Stimulated activated naive CD4-positive, alpha-beta T cell treated with Interleukin-2 at 50 U/mL for 16 hours (primary cell): ENCODE measurements around the gene TRAF7.

ENCODE experiments used
- DNase-seq: peaks from one replicate; lab custom pipeline; 2025; lab: John Stamatoyannopoulos, UW

TRAF7 gene

GRCh38 chr16:2181952-2182351, 26.4 kb downstream of the TRAF7 start:
- no peak for DNase-seq

- no peak for DNase-seq
These were observed 28.1 kb downstream of the TRAF7 start for GRCh38 chr16:2183671-2184070.

GRCh38 chr16:2184346-2184745, 28.8 kb downstream of the TRAF7 start:
- DNase-seq: no peak

GRCh38 chr16:2184962-2185361, 29.4 kb downstream of the TRAF7 start:
- DNase-seq: no peak

- no peak for DNase-seq
These were observed 30.5 kb downstream of the TRAF7 start for GRCh38 chr16:2186064-2186463.

GRCh38 chr16:2186505-2186904, 30.9 kb downstream of the TRAF7 start:
- DNase-seq: no peak

- DNase-seq: no peak
These were observed 31.6 kb downstream of the TRAF7 start for GRCh38 chr16:2187212-2187611.

GRCh38 chr16:2188395-2188794, 32.8 kb downstream of the TRAF7 start:
- no peak for DNase-seq

- no peak for DNase-seq
These were observed 33.8 kb downstream of the TRAF7 start for GRCh38 chr16:2189252-2189893.

GRCh38 chr16:2190002-2190658, 34.5 kb downstream of the TRAF7 start:
- no peak for DNase-seq

GRCh38 chr16:2190659-2191445, 35.3 kb downstream of the TRAF7 start:
- no peak for DNase-seq

- DNase-seq: no peak
These were observed 35.8 kb downstream of the TRAF7 start for GRCh38 chr16:2191446-2191706.

GRCh38 chr16:2194166-2194834, 38.7 kb downstream of the TRAF7 start:
- DNase-seq: no peak

- DNase-seq: peak; percentile 15
These were observed 39.3 kb downstream of the TRAF7 start for GRCh38 chr16:2194852-2195321.

- DNase-seq: no peak
These were observed 40.0 kb downstream of the TRAF7 start for GRCh38 chr16:2195322-2196161.

- no peak for DNase-seq
These were observed 40.8 kb downstream of the TRAF7 start, which contains the start of gene CASKIN1 for GRCh38 chr16:2196162-2196980. TSS of gene CASKIN1 (minus strand) at chr16:2196605. CDS start at chr16:2196432, 173 bp downstream.

GRCh38 chr16:2196981-2197511, 41.5 kb downstream of the TRAF7 start:
- DNase-seq: no peak

- no peak for DNase-seq
These were observed 42.2 kb downstream of the TRAF7 start for GRCh38 chr16:2197765-2198164.

GRCh38 chr16:2198283-2198682, 42.7 kb downstream of the TRAF7 start:
- no peak for DNase-seq

- no peak for DNase-seq
These were observed 43.5 kb downstream of the TRAF7 start for GRCh38 chr16:2199095-2199494.
